Activated CD4-positive, alpha-beta T cell treated with anti-CD3 and anti-CD28 coated beads, Interleukin-2, amount 50 U/mL, for 24 hours (primary cell): Measurements from ENCODE around the gene KCNJ14.
A peak's percentile ranks its signal among the peaks of the same experiment; 100 is the strongest.

Experiments
- DNase-seq, 2 donors: peaks; one replicate each; pipeline ENCODE4 v3.0.0-alpha.2; 2020; ENCODE audit warnings: low read depth in 1 of 2, low spot score in 1 of 2

Gene KCNJ14

GRCh38 chr19:48445256-48445605 lies 10.1 kb upstream of the KCNJ14 start:
- DNase-seq = no peak

- peak; percentile 83 to 96 for DNase-seq
These were observed 9.5 kb upstream of the KCNJ14 start, which contains the start of gene GRWD1 for GRCh38 chr19:48445606-48446481. GRWD1 (plus strand) TSS chr19:48445983; CDS start chr19:48446006, 23 bp downstream.

GRCh38 chr19:48446579-48446978 lies 8.8 kb upstream of the KCNJ14 start:
- DNase-seq = no peak

GRCh38 chr19:48448563-48448962 lies 6.8 kb upstream of the KCNJ14 start:
- no peak for DNase-seq

GRCh38 chr19:48450441-48450840 lies 4.9 kb upstream of the KCNJ14 start:
- no peak for DNase-seq

- no peak for DNase-seq
These were observed 4.5 kb upstream of the KCNJ14 start for GRCh38 chr19:48450863-48451262.

- no peak for DNase-seq
These were observed 3.8 kb upstream of the KCNJ14 start for GRCh38 chr19:48451624-48452023.

- DNase-seq = no peak
These were observed 2.8 kb upstream of the KCNJ14 start for GRCh38 chr19:48452289-48453190.

GRCh38 chr19:48454150-48454730 lies 1.1 kb upstream of the KCNJ14 start:
- DNase-seq = no peak

- DNase-seq = no peak
These were observed 661 bp downstream of the KCNJ14 start for GRCh38 chr19:48455908-48456562.

- no peak for DNase-seq
These were observed 1.5 kb downstream of the KCNJ14 start for GRCh38 chr19:48456864-48457263.

GRCh38 chr19:48458016-48458415 lies 2.6 kb downstream of the KCNJ14 start:
- no peak for DNase-seq

GRCh38 chr19:48461651-48461981 lies 6.2 kb downstream of the KCNJ14 start:
- DNase-seq = no peak

- no peak for DNase-seq
These were observed 6.7 kb downstream of the KCNJ14 start for GRCh38 chr19:48461982-48462655.

GRCh38 chr19:48465215-48465614 lies 9.8 kb downstream of the KCNJ14 start:
- no peak for DNase-seq

GRCh38 chr19:48466561-48467325 lies 11.4 kb downstream of the KCNJ14 start:
- no peak for DNase-seq

- DNase-seq = peak; percentile 97 to 99
These were observed 13.5 kb downstream of the KCNJ14 start for GRCh38 chr19:48468772-48469288.

GRCh38 chr19:48469289-48469881 lies 14.0 kb downstream of the KCNJ14 start, which contains the start of gene CYTH2:
CYTH2 (plus strand) TSS chr19:48469369; CDS start chr19:48469508, 139 bp downstream.
- peak; percentile 49 to 60 for DNase-seq
